ENCODE data around the gene LIME1.
"Not testable (repeated sequence)": the region's sequence is repeated elsewhere in the genome, so short reads cannot be mapped to it uniquely, and the experiment has no call there.

LIME1 gene

GRCh38 chr20:63706852-63707557 is 29.5 kb upstream of the LIME1 start:
- peak; percentile 92 for FAIRE-seq

GRCh38 chr20:63707558-63708300 is 28.7 kb upstream of the LIME1 start, which contains the start of the genes ARFRP1 and ZGPAT:
TSS of gene ARFRP1 (minus strand) at chr20:63707976. CDS start at chr20:63707091, 885 bp downstream.
TSS of gene ZGPAT (plus strand) at chr20:63708039. CDS start at chr20:63708581, 542 bp downstream.
- FAIRE-seq (peak; percentile 97), DNase-seq (ENCODE audit: insufficient read length, low spot score) (peak; percentile 97)

More at GRCh38 chr20:63706852-63707557, 29.5 kb upstream of the LIME1 start:
- DNase-seq (ENCODE audit: insufficient read length, low spot score): no peak

GRCh38 chr20:63708301-63709148 is 27.9 kb upstream of the LIME1 start:
- FAIRE-seq (peak; percentile 38), DNase-seq (ENCODE audit: insufficient read length, low spot score) (no peak)

- DNase-seq (ENCODE audit: insufficient read length, low spot score) (no peak), FAIRE-seq (no peak)
Observed at GRCh38 chr20:63709149-63709527, 27.3 kb upstream of the LIME1 start.

- FAIRE-seq (no peak), DNase-seq (ENCODE audit: insufficient read length, low spot score) (no peak)
Observed at GRCh38 chr20:63711085-63711645, 25.3 kb upstream of the LIME1 start.

GRCh38 chr20:63712191-63712590 is 24.3 kb upstream of the LIME1 start:
- FAIRE-seq: no peak
- DNase-seq (ENCODE audit: insufficient read length, low spot score): no peak

GRCh38 chr20:63714858-63715257 is 21.6 kb upstream of the LIME1 start:
- no peak for DNase-seq (ENCODE audit: insufficient read length, low spot score)
- FAIRE-seq: peak; percentile 16

GRCh38 chr20:63718996-63719395 is 17.5 kb upstream of the LIME1 start:
- DNase-seq (ENCODE audit: insufficient read length, low spot score): no peak
- FAIRE-seq: no peak

- DNase-seq (ENCODE audit: insufficient read length, low spot score): not testable (repeated sequence)
- FAIRE-seq: peak; percentile 4
Observed at GRCh38 chr20:63722967-63723622, 13.4 kb upstream of the LIME1 start.

GRCh38 chr20:63730189-63730733 is 6.2 kb upstream of the LIME1 start:
- not testable (repeated sequence) for DNase-seq (ENCODE audit: insufficient read length, low spot score); FAIRE-seq

- DNase-seq (ENCODE audit: insufficient read length, low spot score) (no peak), FAIRE-seq (no peak)
Observed at GRCh38 chr20:63731410-63731809, 5.1 kb upstream of the LIME1 start.

GRCh38 chr20:63732118-63733095 is 4.1 kb upstream of the LIME1 start:
- DNase-seq (ENCODE audit: insufficient read length, low spot score) (no peak), FAIRE-seq (peak; percentile 100)

GRCh38 chr20:63733117-63733516 is 3.3 kb upstream of the LIME1 start:
- FAIRE-seq (peak; percentile 9), DNase-seq (ENCODE audit: insufficient read length, low spot score) (no peak)

GRCh38 chr20:63733579-63734081 is 2.8 kb upstream of the LIME1 start:
- no peak for FAIRE-seq

GRCh38 chr20:63734111-63734945 is 2.1 kb upstream of the LIME1 start:
- peak; percentile 9 for FAIRE-seq
- DNase-seq (ENCODE audit: insufficient read length, low spot score): no peak

More at GRCh38 chr20:63733579-63734081, 2.8 kb upstream of the LIME1 start:
- no peak for DNase-seq (ENCODE audit: insufficient read length, low spot score)

GRCh38 chr20:63734946-63735858 is 1.3 kb upstream of the LIME1 start:
- no peak for DNase-seq (ENCODE audit: insufficient read length, low spot score)
- FAIRE-seq: peak; percentile 28
